HEK293 (cell line): ENCODE results near the gene YIPF5.

Experiments used
- CTCF ChIA-PET: fragments of 350-600 bp; formaldehyde crosslinking; extraction: SDS; loops from one replicate; lab custom pipeline; 2021; ENCODE audit warnings: antibody characterized with exemption; lab: Yijun Ruan, JAX
- POLR2A ChIA-PET: fragments of 300-600 bp; formaldehyde crosslinking; extraction: SDS; loops from one replicate; lab custom pipeline; 2020; ENCODE audit warnings: antibody characterized with exemption, inconsistent platforms; lab: Yijun Ruan, JAX
- H3K27ac ChIP-seq: fragments of 200-500 bp; sonication (Bioruptor generic); 2 replicates; pipeline ENCODE4 v1.5.1; 2014; ENCODE audit warnings: low read depth, low read length, control low read depth, inconsistent platforms; ENCODE audit errors: extremely low read depth
- H3K36me3 ChIP-seq, 2 experiments: fragments of 200-500 bp in 1 of 2; sonication (Bioruptor generic) in 1 of 2; 1 replicate in 1 of 2; 2 replicates in 1 of 2; pipeline ENCODE4 v1.5.1; 2014 to 2017; ENCODE audit warnings: inconsistent platforms in 2 of 2, low read length in 2 of 2; ENCODE audit not compliant: control insufficient read depth in 2 of 2, insufficient read depth in 1 of 2
- H3K4me1 ChIP-seq: fragments of 200-500 bp; sonication (Bioruptor generic); 2 replicates; pipeline ENCODE4 v1.5.1; 2014; ENCODE audit warnings: mild to moderate bottlenecking, low read length, inconsistent platforms; ENCODE audit not compliant: control insufficient read depth, insufficient read depth
- H3K4me3 ChIP-seq: 2 replicates; pipeline ENCODE4 v1.5.1; 2011; ENCODE audit warnings: low read depth, mild to moderate bottlenecking, control low read depth, low read length, moderate library complexity
- H3K9me3 ChIP-seq: fragments of 200-500 bp; sonication (Bioruptor generic); 2 replicates; pipeline ENCODE4 v1.5.1; 2014; ENCODE audit warnings: low read depth, low read length, inconsistent platforms; ENCODE audit not compliant: control insufficient read depth, insufficient read depth
- EGR2 ChIP-seq: fragments of 450-650 bp; formaldehyde crosslinking; IDR thresholded peaks from 2 replicates; pipeline ENCODE4 v1.5.1; 2016; ENCODE audit warnings: low read depth, missing biosample characterization, missing genetic modification characterization
- GFI1B ChIP-seq: fragments of 450-650 bp; formaldehyde crosslinking; IDR thresholded peaks from 2 replicates; pipeline ENCODE4 v1.5.1; 2016; ENCODE audit warnings: missing biosample characterization, missing genetic modification characterization
- MYNN ChIP-seq: fragments of 450-650 bp; formaldehyde crosslinking; IDR thresholded peaks from 2 replicates; pipeline ENCODE4 v1.5.1; 2016; ENCODE audit warnings: missing biosample characterization, missing genetic modification characterization, borderline replicate concordance
- MZF1 ChIP-seq: fragments of 450-650 bp; formaldehyde crosslinking; IDR thresholded peaks from 2 replicates; pipeline ENCODE4 v1.5.1; 2017; ENCODE audit warnings: missing biosample characterization, missing genetic modification characterization, borderline replicate concordance
- PRDM1 ChIP-seq: fragments of 450-650 bp; formaldehyde crosslinking; IDR thresholded peaks from 2 replicates; pipeline ENCODE4; 2016; ENCODE audit warnings: missing biosample characterization, missing genetic modification characterization
- SCRT2 ChIP-seq: fragments of 450-650 bp; formaldehyde crosslinking; IDR thresholded peaks from 2 replicates; pipeline ENCODE4 v1.5.1; 2016; ENCODE audit warnings: missing biosample characterization, missing genetic modification characterization
- SP3 ChIP-seq: fragments of 450-650 bp; formaldehyde crosslinking; IDR thresholded peaks from 2 replicates; pipeline ENCODE4 v1.5.1; 2016; ENCODE audit warnings: missing biosample characterization, missing genetic modification characterization
- YY1 ChIP-seq: fragments of 450-650 bp; formaldehyde crosslinking; IDR thresholded peaks from 2 replicates; pipeline ENCODE4 v1.5.1; 2018; ENCODE audit warnings: missing biosample characterization, missing genetic modification characterization
- YY2 ChIP-seq: fragments of 450-650 bp; formaldehyde crosslinking; IDR thresholded peaks from 2 replicates; pipeline ENCODE4 v1.5.1; 2016; ENCODE audit warnings: missing biosample characterization, missing genetic modification characterization
- ZBTB20 ChIP-seq: fragments of 450-650 bp; formaldehyde crosslinking; IDR thresholded peaks from 2 replicates; pipeline ENCODE4 v1.5.1; 2016; ENCODE audit warnings: missing biosample characterization, missing genetic modification characterization
- ZBTB44 ChIP-seq: fragments of 450-650 bp; IDR thresholded peaks from 2 replicates; pipeline ENCODE4 v1.5.1; 2018; ENCODE audit warnings: missing biosample characterization, mild to moderate bottlenecking, missing genetic modification characterization
- ZNF10 ChIP-seq: fragments of 450-650 bp; formaldehyde crosslinking; IDR thresholded peaks from 2 replicates; pipeline ENCODE4 v1.5.1; 2017; ENCODE audit warnings: missing biosample characterization, missing genetic modification characterization
- ZNF350 ChIP-seq: fragments of 450-650 bp; formaldehyde crosslinking; IDR thresholded peaks from 2 replicates; pipeline ENCODE4 v1.5.0; 2017; ENCODE audit warnings: missing biosample characterization, mild to moderate bottlenecking, missing genetic modification characterization
- ZNF623 ChIP-seq: fragments of 450-650 bp; formaldehyde crosslinking; IDR thresholded peaks from 2 replicates; pipeline ENCODE4 v1.5.1; 2016; ENCODE audit warnings: missing biosample characterization, missing genetic modification characterization
- ZSCAN30 ChIP-seq: fragments of 450-650 bp; IDR thresholded peaks from 2 replicates; pipeline ENCODE4 v1.5.1; 2018; ENCODE audit warnings: missing biosample characterization, mild to moderate bottlenecking, missing genetic modification characterization, moderate library complexity
- TF ChIP-seq, protein P1 (sequence below): fragments of 450-650 bp; formaldehyde crosslinking; conservative IDR thresholded peaks from 2 replicates; pipeline ENCODE4 v1.5.1; 2016; ENCODE audit warnings: low read depth, missing biosample characterization, missing genetic modification characterization
- TF ChIP-seq, protein P2 (sequence below): fragments of 450-650 bp; formaldehyde crosslinking; IDR thresholded peaks from 2 replicates; pipeline ENCODE4 v1.5.0; 2017; ENCODE audit warnings: missing biosample characterization, missing genetic modification characterization, borderline replicate concordance
- TF ChIP-seq, protein P3 (sequence below): fragments of 450-650 bp; formaldehyde crosslinking; IDR thresholded peaks from 2 replicates; pipeline ENCODE4 v1.5.1; 2016; ENCODE audit warnings: missing biosample characterization, missing genetic modification characterization, low read depth

The YIPF5 gene

DNA sequence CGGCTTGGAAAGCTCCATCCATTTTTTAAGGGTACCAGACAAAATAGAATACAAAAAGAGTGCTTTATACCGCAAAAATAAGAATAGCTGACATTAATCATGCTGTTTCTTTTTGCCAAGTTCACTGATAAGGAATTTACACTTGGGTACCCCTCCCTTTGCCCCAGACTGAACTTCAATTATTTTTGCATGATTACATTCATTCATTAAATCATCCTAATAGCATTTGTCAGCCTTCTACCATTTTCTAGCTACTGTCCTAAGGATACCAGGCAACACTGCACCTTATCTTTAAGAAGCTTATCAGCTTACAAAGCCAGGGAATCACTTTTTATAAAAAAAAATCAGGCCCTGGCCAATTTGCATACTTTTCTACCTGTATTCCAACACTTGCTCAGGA is 48.4 kb downstream of the YIPF5 start:
- ChIA-PET CTCF (interaction anchor here (0.6 to 1.3 kb wide), 3 partner anchors 11 to 347 kb away, joined by 3 to 5 read pairs (median 3); no protein-coding TSS in a partner anchor), POLR2A (no interaction called here)
- Histone ChIP-seq H3K9me3 (no peaks in the 10 kb centered on the region), H3K4me1 (no peaks in the 10 kb centered on the region), H3K4me3 (no peak overlapping the region)
- TF ChIP-seq SCRT2 (no peak), GFI1B (tag by site-specific recombination) (no peak), SP3 (tag by site-specific recombination) (no peak), PRDM1 (tag by site-specific recombination) (no peak), MZF1 (tag by site-specific recombination) (no peak), ZNF623 (tag by site-specific recombination) (no peak), YY2 (no peak), YY1 (tag by site-specific recombination) (no peak), ZBTB44 (tag by site-specific recombination) (no peak), ZNF10 (no peak), EGR2 (tag by site-specific recombination) (no peak), ZBTB20 (tag by site-specific recombination) (no peak), MYNN (tag by site-specific recombination) (no peak), ZSCAN30 (no peak), ZNF350 (tag by site-specific recombination) (no peak)
- TF ChIP-seq, protein P1, sequence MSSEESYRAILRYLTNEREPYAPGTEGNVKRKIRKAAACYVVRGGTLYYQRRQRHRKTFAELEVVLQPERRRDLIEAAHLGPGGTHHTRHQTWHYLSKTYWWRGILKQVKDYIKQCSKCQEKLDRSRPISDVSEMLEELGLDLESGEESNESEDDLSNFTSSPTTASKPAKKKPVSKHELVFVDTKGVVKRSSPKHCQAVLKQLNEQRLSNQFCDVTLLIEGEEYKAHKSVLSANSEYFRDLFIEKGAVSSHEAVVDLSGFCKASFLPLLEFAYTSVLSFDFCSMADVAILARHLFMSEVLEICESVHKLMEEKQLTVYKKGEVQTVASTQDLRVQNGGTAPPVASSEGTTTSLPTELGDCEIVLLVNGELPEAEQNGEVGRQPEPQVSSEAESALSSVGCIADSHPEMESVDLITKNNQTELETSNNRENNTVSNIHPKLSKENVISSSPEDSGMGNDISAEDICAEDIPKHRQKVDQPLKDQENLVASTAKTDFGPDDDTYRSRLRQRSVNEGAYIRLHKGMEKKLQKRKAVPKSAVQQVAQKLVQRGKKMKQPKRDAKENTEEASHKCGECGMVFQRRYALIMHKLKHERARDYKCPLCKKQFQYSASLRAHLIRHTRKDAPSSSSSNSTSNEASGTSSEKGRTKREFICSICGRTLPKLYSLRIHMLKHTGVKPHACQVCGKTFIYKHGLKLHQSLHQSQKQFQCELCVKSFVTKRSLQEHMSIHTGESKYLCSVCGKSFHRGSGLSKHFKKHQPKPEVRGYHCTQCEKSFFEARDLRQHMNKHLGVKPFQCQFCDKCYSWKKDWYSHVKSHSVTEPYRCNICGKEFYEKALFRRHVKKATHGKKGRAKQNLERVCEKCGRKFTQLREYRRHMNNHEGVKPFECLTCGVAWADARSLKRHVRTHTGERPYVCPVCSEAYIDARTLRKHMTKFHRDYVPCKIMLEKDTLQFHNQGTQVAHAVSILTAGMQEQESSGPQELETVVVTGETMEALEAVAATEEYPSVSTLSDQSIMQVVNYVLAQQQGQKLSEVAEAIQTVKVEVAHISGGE (tag by site-specific recombination), result no peak
- TF ChIP-seq, protein P2, sequence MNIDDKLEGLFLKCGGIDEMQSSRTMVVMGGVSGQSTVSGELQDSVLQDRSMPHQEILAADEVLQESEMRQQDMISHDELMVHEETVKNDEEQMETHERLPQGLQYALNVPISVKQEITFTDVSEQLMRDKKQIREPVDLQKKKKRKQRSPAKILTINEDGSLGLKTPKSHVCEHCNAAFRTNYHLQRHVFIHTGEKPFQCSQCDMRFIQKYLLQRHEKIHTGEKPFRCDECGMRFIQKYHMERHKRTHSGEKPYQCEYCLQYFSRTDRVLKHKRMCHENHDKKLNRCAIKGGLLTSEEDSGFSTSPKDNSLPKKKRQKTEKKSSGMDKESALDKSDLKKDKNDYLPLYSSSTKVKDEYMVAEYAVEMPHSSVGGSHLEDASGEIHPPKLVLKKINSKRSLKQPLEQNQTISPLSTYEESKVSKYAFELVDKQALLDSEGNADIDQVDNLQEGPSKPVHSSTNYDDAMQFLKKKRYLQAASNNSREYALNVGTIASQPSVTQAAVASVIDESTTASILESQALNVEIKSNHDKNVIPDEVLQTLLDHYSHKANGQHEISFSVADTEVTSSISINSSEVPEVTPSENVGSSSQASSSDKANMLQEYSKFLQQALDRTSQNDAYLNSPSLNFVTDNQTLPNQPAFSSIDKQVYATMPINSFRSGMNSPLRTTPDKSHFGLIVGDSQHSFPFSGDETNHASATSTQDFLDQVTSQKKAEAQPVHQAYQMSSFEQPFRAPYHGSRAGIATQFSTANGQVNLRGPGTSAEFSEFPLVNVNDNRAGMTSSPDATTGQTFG, result no peak
- TF ChIP-seq, protein P3, sequence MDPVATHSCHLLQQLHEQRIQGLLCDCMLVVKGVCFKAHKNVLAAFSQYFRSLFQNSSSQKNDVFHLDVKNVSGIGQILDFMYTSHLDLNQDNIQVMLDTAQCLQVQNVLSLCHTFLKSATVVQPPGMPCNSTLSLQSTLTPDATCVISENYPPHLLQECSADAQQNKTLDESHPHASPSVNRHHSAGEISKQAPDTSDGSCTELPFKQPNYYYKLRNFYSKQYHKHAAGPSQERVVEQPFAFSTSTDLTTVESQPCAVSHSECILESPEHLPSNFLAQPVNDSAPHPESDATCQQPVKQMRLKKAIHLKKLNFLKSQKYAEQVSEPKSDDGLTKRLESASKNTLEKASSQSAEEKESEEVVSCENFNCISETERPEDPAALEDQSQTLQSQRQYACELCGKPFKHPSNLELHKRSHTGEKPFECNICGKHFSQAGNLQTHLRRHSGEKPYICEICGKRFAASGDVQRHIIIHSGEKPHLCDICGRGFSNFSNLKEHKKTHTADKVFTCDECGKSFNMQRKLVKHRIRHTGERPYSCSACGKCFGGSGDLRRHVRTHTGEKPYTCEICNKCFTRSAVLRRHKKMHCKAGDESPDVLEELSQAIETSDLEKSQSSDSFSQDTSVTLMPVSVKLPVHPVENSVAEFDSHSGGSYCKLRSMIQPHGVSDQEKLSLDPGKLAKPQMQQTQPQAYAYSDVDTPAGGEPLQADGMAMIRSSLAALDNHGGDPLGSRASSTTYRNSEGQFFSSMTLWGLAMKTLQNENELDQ (tag by site-specific recombination), result no peak
- TF ChIP-seq, all 188 proteins: peak for 0
- Histone ChIP-seq H3K27ac (no peak overlapping the region), H3K36me3 (no peaks in the 10 kb centered on the region)
